H9 (cell line): ENCODE measurements around the gene RORC. TPM values are rescaled to one million over a fixed set of nuclear protein-coding genes. Genes with fewer than 3 reads are reported as not detected.

ENCODE experiments used
- DNase-seq: peaks from one replicate; pipeline ENCODE4 v3.0.0-alpha.2; 2017
- H2AFZ ChIP-seq: one replicate; pipeline ENCODE4 v1.6.1; 2013; ENCODE audit warnings: mild to moderate bottlenecking, low read length, control low read depth, moderate library complexity
- H2AK5ac ChIP-seq: 2 replicates; pipeline ENCODE4 v1.6.1; 2013; ENCODE audit warnings: low read length, control low read depth, mixed read lengths; ENCODE audit not compliant: insufficient read length
- H2BK120ac ChIP-seq: one replicate; pipeline ENCODE4 v1.6.1; 2013; ENCODE audit warnings: low read depth, mild to moderate bottlenecking, low read length, control low read depth, inconsistent platforms; ENCODE audit not compliant: poor library complexity, severe bottlenecking
- H2BK12ac ChIP-seq: 2 replicates; pipeline ENCODE4 v1.6.1; 2013; ENCODE audit warnings: low read length, control low read depth, mixed read lengths, low read depth; ENCODE audit not compliant: insufficient read length
- H2BK15ac ChIP-seq: 2 replicates; pipeline ENCODE4 v1.6.1; 2013; ENCODE audit warnings: low read depth, low read length, control low read depth
- H2BK20ac ChIP-seq: one replicate; pipeline ENCODE4 v1.6.1; 2013; ENCODE audit warnings: low read depth, mild to moderate bottlenecking, low read length, control low read depth, inconsistent platforms; ENCODE audit not compliant: poor library complexity, severe bottlenecking
- H2BK5ac ChIP-seq: 2 replicates; pipeline ENCODE4 v1.6.1; 2013; ENCODE audit warnings: low read length, control low read depth, mixed read lengths; ENCODE audit not compliant: insufficient read length
- H3K14ac ChIP-seq: 2 replicates; pipeline ENCODE4 v1.6.1; 2013; ENCODE audit warnings: low read length, control low read depth; ENCODE audit not compliant: insufficient read depth
- H3K18ac ChIP-seq: 2 replicates; pipeline ENCODE4 v1.6.1; 2013; ENCODE audit warnings: low read depth, mild to moderate bottlenecking, mixed read lengths, low read length, control low read depth; ENCODE audit not compliant: insufficient read length
- H3K23ac ChIP-seq: 2 replicates; pipeline ENCODE4 v1.6.1; 2013; ENCODE audit warnings: low read length, control low read depth, mixed read lengths, low read depth; ENCODE audit not compliant: insufficient read length
- H3K23me2 ChIP-seq: 2 replicates; pipeline ENCODE4 v1.6.1; 2013; ENCODE audit warnings: low read depth, mild to moderate bottlenecking, mixed read lengths, low read length, control low read depth; ENCODE audit not compliant: insufficient read length, poor library complexity, severe bottlenecking
- H3K27ac ChIP-seq: 2 replicates; pipeline ENCODE4 v1.5.1; 2013; ENCODE audit warnings: low read length, control low read depth, mixed read lengths, low read depth; ENCODE audit not compliant: insufficient read length
- H3K27me3 ChIP-seq: 2 replicates; pipeline ENCODE4 v1.6.1; 2013; ENCODE audit warnings: low read length, control low read depth, inconsistent platforms; ENCODE audit not compliant: insufficient read depth
- H3K4ac ChIP-seq: 2 replicates; pipeline ENCODE4 v1.6.1; 2013; ENCODE audit warnings: low read depth, mild to moderate bottlenecking, control low read depth, inconsistent platforms, low read length, moderate library complexity
- H3K4me1 ChIP-seq: 2 replicates; pipeline ENCODE4 v1.6.1; 2013; ENCODE audit warnings: low read length, control low read depth, inconsistent platforms; ENCODE audit not compliant: insufficient read depth
- H3K4me2 ChIP-seq: 2 replicates; pipeline ENCODE4 v1.6.1; 2013; ENCODE audit warnings: low read length, control low read depth, mixed read lengths; ENCODE audit not compliant: insufficient read length, insufficient read depth
- H3K56ac ChIP-seq: 2 replicates; pipeline ENCODE4 v1.6.1; 2013; ENCODE audit warnings: low read depth, mild to moderate bottlenecking, mixed read lengths, low read length, control low read depth; ENCODE audit not compliant: insufficient read length
- H3K79me1 ChIP-seq: 2 replicates; pipeline ENCODE4 v1.6.1; 2013; ENCODE audit warnings: low read depth, mild to moderate bottlenecking, moderate library complexity, low read length, control low read depth, inconsistent platforms; ENCODE audit not compliant: insufficient read depth, poor library complexity, severe bottlenecking
- H3K79me2 ChIP-seq: 2 replicates; pipeline ENCODE4 v1.6.1; 2013; ENCODE audit warnings: low read length, control low read depth, inconsistent platforms; ENCODE audit not compliant: insufficient read depth
- H3K9ac ChIP-seq: 2 replicates; pipeline ENCODE4 v1.6.1; 2013; ENCODE audit warnings: low read length, control low read depth, mixed read lengths; ENCODE audit not compliant: insufficient read length; ENCODE audit errors: extremely low read depth
- H3K9me3 ChIP-seq: one replicate; pipeline ENCODE4 v1.6.1; 2013; ENCODE audit warnings: low read depth, low read length, inconsistent platforms; ENCODE audit not compliant: control insufficient read depth
- H3T11ph ChIP-seq: one replicate; pipeline ENCODE4 v1.6.1; 2013; ENCODE audit warnings: mild to moderate bottlenecking, low read length, control low read depth, inconsistent platforms
- H4K20me1 ChIP-seq: one replicate; pipeline ENCODE4 v1.6.1; 2013; ENCODE audit not compliant: control insufficient read depth, insufficient read length, insufficient read depth
- H4K5ac ChIP-seq: 2 replicates; pipeline ENCODE4 v1.6.1; 2013; ENCODE audit warnings: low read depth, mild to moderate bottlenecking, mixed read lengths, low read length, control low read depth; ENCODE audit not compliant: insufficient read length
- H4K8ac ChIP-seq: replicated peaks from 2 replicates; pipeline ENCODE4 v1.6.1; 2013; ENCODE audit warnings: low read length, control low read depth, mixed read lengths, low read depth; ENCODE audit not compliant: insufficient read length
- H4K91ac ChIP-seq: 2 replicates; pipeline ENCODE4 v1.6.1; 2013; ENCODE audit warnings: low read depth, mild to moderate bottlenecking, moderate library complexity, mixed read lengths, low read length, control low read depth; ENCODE audit not compliant: insufficient read length
- H3K27ac Mint-ChIP-seq, 3 experiments: 2 replicates in 2 of 3; 3 replicates in 1 of 3; pipeline ENCODE4 v1.8.0; 2020 to 2021; ENCODE audit warnings: mixed read lengths in 3 of 3, mild to moderate bottlenecking in 1 of 3, moderate library complexity in 1 of 3
- H3K27me3 Mint-ChIP-seq: 2 replicates; pipeline ENCODE4 v1.8.0; 2021; ENCODE audit warnings: low read depth, mild to moderate bottlenecking, moderate library complexity, mixed read lengths
- H3K36me3 Mint-ChIP-seq, 3 experiments: 2 replicates in 2 of 3; 3 replicates in 1 of 3; pipeline ENCODE4 v1.8.0; 2020 to 2021; ENCODE audit warnings: low read depth in 3 of 3, mixed read lengths in 3 of 3; ENCODE audit not compliant: insufficient read depth in 1 of 3
- H3K4me1 Mint-ChIP-seq, 2 experiments: 2 replicates each; pipeline ENCODE4 v1.8.0; 2020; ENCODE audit warnings: mixed read lengths in 2 of 2
- H3K4me3 Mint-ChIP-seq, 2 experiments: 2 replicates in 1 of 2; 3 replicates in 1 of 2; pipeline ENCODE4 v1.8.0; 2020 to 2021; ENCODE audit warnings: mild to moderate bottlenecking in 2 of 2, mixed read lengths in 2 of 2, moderate library complexity in 1 of 2
- H3K9me3 Mint-ChIP-seq, 2 experiments: 2 replicates in 1 of 2; 3 replicates in 1 of 2; pipeline ENCODE4 v1.8.0; 2020; ENCODE audit warnings: mild to moderate bottlenecking in 2 of 2, mixed read lengths in 2 of 2, moderate library complexity in 1 of 2
- WGBS: extraction: QIAGEN DNeasy Blood & Tissue Kit; methylation state at CpG from one replicate; pipeline ENCODE4 v1.1.7; 2013; ENCODE audit warnings: missing lambda C conversion rate, low lambda C conversion rate, mixed read lengths; ENCODE audit not compliant: insufficient read length; ENCODE audit errors: extremely low coverage; 5-methylcytosine and 5-hydroxymethylcytosine counted together
- total RNA-seq: library from RNA; stranded (reverse); gene quantifications from 2 replicates; pipeline ENCODE4 v1.2.1, GENCODE V29; 2021
- TF ChIP-seq, protein P1 (sequence below): fragments of 200-600 bp; sonication (generic); conservative IDR thresholded peaks from 3 replicates; pipeline ENCODE4 v1.8.0; 2021; ENCODE audit warnings: antibody characterized with exemption, mild to moderate bottlenecking

The RORC gene
- total RNA-seq, 1 experiment from 2014 or later = 0.52 TPM

DNA sequence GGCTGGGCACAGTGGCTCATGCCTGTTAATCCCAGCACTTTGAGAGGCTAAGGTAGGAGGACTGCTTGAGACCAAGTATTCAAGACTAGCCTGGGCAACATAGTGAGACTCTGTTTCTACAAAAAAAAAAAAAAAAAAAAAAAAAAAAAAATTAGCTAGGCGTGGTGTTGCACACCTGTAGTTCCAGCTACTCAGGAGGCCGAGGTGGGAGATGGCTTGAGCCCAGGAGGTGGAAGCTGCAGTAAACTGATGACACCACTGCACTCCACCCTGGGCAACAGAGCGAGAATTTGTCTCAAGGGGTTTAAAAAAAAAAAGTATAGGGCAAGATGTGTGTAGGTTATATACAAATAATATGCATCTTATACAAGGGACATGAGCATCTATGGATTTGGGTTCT, 43.9 kb downstream of the RORC start:
- no CpG with 5 or more reads among the region's 3 CpGs for WGBS
- no peak overlapping the region for H3K56ac ChIP-seq
- Mint-ChIP-seq H3K4me1 (peaks cover 14 to 18% of the 10 kb centered on the region in 2 experiments), H3K27me3 (no peaks in the 10 kb centered on the region), H3K9me3 (no peaks in the 10 kb centered on the region; a peak in 2 of 5 replicates), H3K36me3 (no peaks in the 10 kb centered on the region), H3K27ac (no peak overlapping the region), H3K4me3 (no peak overlapping the region)
- H3K23me2 ChIP-seq = peaks cover 3% of the 10 kb centered on the region
- no peaks in the 10 kb centered on the region for H3K79me1 ChIP-seq
- no peak overlapping the region for H2BK15ac ChIP-seq
- H4K20me1 ChIP-seq = no peaks in the 10 kb centered on the region
- H3K4ac ChIP-seq = no peak overlapping the region
- TF ChIP-seq, protein P1, sequence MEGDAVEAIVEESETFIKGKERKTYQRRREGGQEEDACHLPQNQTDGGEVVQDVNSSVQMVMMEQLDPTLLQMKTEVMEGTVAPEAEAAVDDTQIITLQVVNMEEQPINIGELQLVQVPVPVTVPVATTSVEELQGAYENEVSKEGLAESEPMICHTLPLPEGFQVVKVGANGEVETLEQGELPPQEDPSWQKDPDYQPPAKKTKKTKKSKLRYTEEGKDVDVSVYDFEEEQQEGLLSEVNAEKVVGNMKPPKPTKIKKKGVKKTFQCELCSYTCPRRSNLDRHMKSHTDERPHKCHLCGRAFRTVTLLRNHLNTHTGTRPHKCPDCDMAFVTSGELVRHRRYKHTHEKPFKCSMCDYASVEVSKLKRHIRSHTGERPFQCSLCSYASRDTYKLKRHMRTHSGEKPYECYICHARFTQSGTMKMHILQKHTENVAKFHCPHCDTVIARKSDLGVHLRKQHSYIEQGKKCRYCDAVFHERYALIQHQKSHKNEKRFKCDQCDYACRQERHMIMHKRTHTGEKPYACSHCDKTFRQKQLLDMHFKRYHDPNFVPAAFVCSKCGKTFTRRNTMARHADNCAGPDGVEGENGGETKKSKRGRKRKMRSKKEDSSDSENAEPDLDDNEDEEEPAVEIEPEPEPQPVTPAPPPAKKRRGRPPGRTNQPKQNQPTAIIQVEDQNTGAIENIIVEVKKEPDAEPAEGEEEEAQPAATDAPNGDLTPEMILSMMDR = no peak
- no peak overlapping the region for H2BK5ac ChIP-seq
- no peak overlapping the region for H2AK5ac ChIP-seq
- no peaks in the 10 kb centered on the region for H3K79me2 ChIP-seq
- no peak overlapping the region for H4K8ac ChIP-seq
- no peak overlapping the region for H2BK20ac ChIP-seq
- H2BK12ac ChIP-seq = no peak overlapping the region
- H4K5ac ChIP-seq = no peak overlapping the region
- no peak overlapping the region for H2AFZ ChIP-seq
- no peaks in the 10 kb centered on the region for H3K27me3 ChIP-seq
- no peak overlapping the region for H3K9ac ChIP-seq
- H3K4me1 ChIP-seq = no peaks in the 10 kb centered on the region; the same call in 1 of the 2 replicates
- no peak overlapping the region for H3K23ac ChIP-seq
- H3K18ac ChIP-seq = no peak overlapping the region
- H3T11ph ChIP-seq = no peak overlapping the region
- no peak overlapping the region for H3K4me2 ChIP-seq
- H3K9me3 ChIP-seq = no peaks in the 10 kb centered on the region
- DNase-seq = no peak
- H3K27ac ChIP-seq = no peak overlapping the region
- no peak overlapping the region for H2BK120ac ChIP-seq
- no peak overlapping the region for H3K14ac ChIP-seq
- H4K91ac ChIP-seq = no peak overlapping the region
